Skeletal muscle satellite cell (primary cell): ENCODE data around the gene PLCB4.

Source experiments
- H3K27me3 ChIP-seq: 2 replicates; pipeline ENCODE4 v1.7.0; 2013; ENCODE audit warnings: low read length; ENCODE audit not compliant: control insufficient read depth, insufficient read depth
- H3K36me3 ChIP-seq: 2 replicates; pipeline ENCODE4 v1.7.0; 2013; ENCODE audit warnings: mild to moderate bottlenecking, control low read depth, low read length; ENCODE audit not compliant: insufficient read depth
- H3K4me1 ChIP-seq: 2 replicates; pipeline ENCODE4 v1.7.0; 2013; ENCODE audit warnings: low read length; ENCODE audit not compliant: control insufficient read depth, insufficient read depth
- H3K4me2 ChIP-seq: 2 replicates; pipeline ENCODE4 v1.7.0; 2013; ENCODE audit warnings: mild to moderate bottlenecking, low read length
- H3K4me3 ChIP-seq: 2 replicates; pipeline ENCODE4 v1.7.0; 2013; ENCODE audit warnings: low read length
- H3K9ac ChIP-seq: 2 replicates; pipeline ENCODE4 v1.7.0; 2013; ENCODE audit warnings: mild to moderate bottlenecking, low read depth, low read length, moderate library complexity
- H3K9me3 ChIP-seq: replicated peaks from 2 replicates; pipeline ENCODE4 v1.7.0; 2013; ENCODE audit warnings: mild to moderate bottlenecking, control low read depth, low read length

PLCB4 gene

DNA sequence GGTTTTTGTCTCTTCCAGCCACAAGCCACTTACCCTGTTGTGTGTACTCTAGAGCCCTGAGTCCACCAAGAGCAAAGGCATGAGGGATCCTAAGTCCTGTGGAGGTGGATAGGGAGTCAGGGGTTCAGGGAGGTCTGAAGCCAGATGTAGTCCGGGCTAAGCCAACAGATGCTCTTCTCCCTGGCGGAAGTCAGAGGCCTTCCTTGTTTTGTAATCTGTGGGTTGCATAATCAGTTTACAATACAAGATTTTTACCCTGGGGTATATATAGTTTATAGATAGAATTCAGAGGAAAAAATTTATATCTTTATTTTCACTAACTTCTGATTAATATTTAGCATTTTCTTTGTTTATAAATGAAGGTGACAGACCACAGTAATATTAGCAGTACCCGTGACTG is 454.7 kb downstream of the PLCB4 start:
- Histone ChIP-seq H3K27me3 (peaks cover 36% of the 10 kb centered on the region), H3K4me3 (no peak overlapping the region), H3K9me3 (no peaks in the 10 kb centered on the region), H3K36me3 (no peaks in the 10 kb centered on the region), H3K9ac (no peak overlapping the region), H3K4me2 (no peak overlapping the region), H3K4me1 (no peaks in the 10 kb centered on the region)
